ENCODE measurements around the gene CDH4. TPM values are rescaled to one million over a fixed set of nuclear protein-coding genes. Genes with fewer than 3 reads are reported as not detected.

CDH4 gene
- total and polyA plus RNA-seq, 2 donors (not counting 1 experiment from before 2014, with no cell fraction given) = not detected

DNA sequence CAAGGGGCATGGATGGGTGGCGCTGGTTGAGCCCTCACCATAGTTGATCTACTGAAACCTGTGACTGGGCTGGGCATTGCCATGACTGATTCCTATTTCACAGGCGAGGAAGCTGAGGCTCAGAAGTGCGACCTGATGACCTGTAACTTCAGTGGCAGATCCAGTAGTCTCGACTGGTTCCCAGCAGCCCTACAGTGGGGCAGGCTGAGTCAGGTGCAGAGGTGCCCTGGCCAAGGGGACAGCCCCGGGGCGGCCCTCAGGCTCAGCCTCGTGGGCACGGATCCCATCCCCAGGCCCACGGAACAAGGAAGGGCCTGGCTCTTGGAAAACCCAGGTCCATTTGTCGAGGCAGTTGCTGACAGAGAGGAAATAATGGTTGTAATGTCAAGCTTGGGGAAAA, 283.0 kb downstream of the CDH4 start:
- ChIA-PET CTCF (no interaction called here), POLR2A (no interaction called here)
- peaks cover 0 to 52% (median 0%) of the 10 kb centered on the region in 3 donors for H3K9me3 ChIP-seq (ENCODE audit: control extremely low read depth in 1 of 3, control insufficient read depth in 2 of 3, insufficient read depth in 1 of 3, low read length in 2 of 3)
- WGBS (ENCODE audit: insufficient coverage) = 84% methylated on average over 9 of the region's 10 CpGs
- DNase-seq (no peak), ATAC-seq (ENCODE audit: low read depth) (no peak)
- no peak overlapping the region for H3K4me2 ChIP-seq (replicated peaks; ENCODE audit: low read depth, low read length, poor library complexity, severe bottlenecking)
- Mint-ChIP-seq H3K27ac (no peak overlapping the region), H3K27me3 (no peaks in the 10 kb centered on the region), H3K4me3 (no peak overlapping the region), H3K4me1 (no peaks in the 10 kb centered on the region), H3K9me3 (ENCODE audit: insufficient read depth) (no peaks in the 10 kb centered on the region)
- intact Hi-C loops (cut with micrococcal nuclease) = no loop called here
- TF ChIP-seq EZH2 (IDR thresholded peaks at IDR 0.05; ENCODE audit: borderline replicate concordance, insufficient read depth, low read depth, low read length, poor library complexity, severe bottlenecking) = no peak
- no peak for TF ChIP-seq CTCF (IDR thresholded peaks at IDR 0.05)
- H3K36me3 ChIP-seq (replicated peaks in 1 of 2; ENCODE audit: control extremely low read depth in 1 of 2, control insufficient read depth in 1 of 2, extremely low read depth in 1 of 2, insufficient read depth in 2 of 2, low read length in 1 of 2) = no peaks in the 10 kb centered on the region
- H3K4me1 ChIP-seq (ENCODE audit: control insufficient read depth in 2 of 2, insufficient read depth in 2 of 2, low read length in 2 of 2) = no peaks in the 10 kb centered on the region
- H2AFZ ChIP-seq (ENCODE audit: insufficient read depth, low read depth, low read length, poor library complexity, severe bottlenecking) = no peak overlapping the region
- H3K79me2 ChIP-seq (ENCODE audit: control insufficient read depth, insufficient read depth, low read length) = no peaks in the 10 kb centered on the region
- H3K27ac ChIP-seq (ENCODE audit: low read length in 2 of 2) = no peak overlapping the region
- H4K20me1 ChIP-seq (ENCODE audit: control insufficient read depth, insufficient read depth, low read length, poor library complexity, severe bottlenecking) = no peaks in the 10 kb centered on the region
- H3K9ac ChIP-seq (ENCODE audit: low read length) = no peak overlapping the region
- no peak overlapping the region for H3K4me3 ChIP-seq (ENCODE audit: control extremely low read depth in 1 of 5, extremely low read depth in 1 of 5, insufficient read depth in 1 of 5, low read depth in 2 of 5, low read length in 4 of 5)
- no peaks in the 10 kb centered on the region for H3K27me3 ChIP-seq (replicated peaks in 1 of 4; ENCODE audit: control extremely low read depth in 1 of 4, control insufficient read depth in 3 of 4, insufficient read depth in 4 of 4, low read length in 3 of 4)

- H3K79me2 ChIP-seq (ENCODE audit: control insufficient read depth, insufficient read depth, low read length) = no peaks in the 10 kb centered on the region
- ChIA-PET POLR2A (no interaction called here), CTCF (no interaction called here)
- H3K4me2 ChIP-seq (replicated peaks; ENCODE audit: low read depth, low read length, poor library complexity, severe bottlenecking) = no peak overlapping the region
- H3K4me1 Mint-ChIP-seq = no peaks in the 10 kb centered on the region
- TF ChIP-seq CTCF (IDR thresholded peaks at IDR 0.05) (no peak), EZH2 (IDR thresholded peaks at IDR 0.05; ENCODE audit: borderline replicate concordance, insufficient read depth, low read depth, low read length, poor library complexity, severe bottlenecking) (no peak)
- H3K27me3 Mint-ChIP-seq = no peaks in the 10 kb centered on the region
- no peaks in the 10 kb centered on the region for H4K20me1 ChIP-seq (ENCODE audit: control insufficient read depth, insufficient read depth, low read length, poor library complexity, severe bottlenecking)
- DNase-seq (no peak), ATAC-seq (ENCODE audit: low read depth) (no peak)
- intact Hi-C loops (cut with micrococcal nuclease) = no loop called here
- peaks cover 0 to 49% (median 0%) of the 10 kb centered on the region in 3 donors for H3K9me3 ChIP-seq (ENCODE audit: control extremely low read depth in 1 of 3, control insufficient read depth in 2 of 3, insufficient read depth in 1 of 3, low read length in 2 of 3)
- no peak overlapping the region for H3K4me3 ChIP-seq (ENCODE audit: control extremely low read depth in 1 of 5, extremely low read depth in 1 of 5, insufficient read depth in 1 of 5, low read depth in 2 of 5, low read length in 4 of 5)
- H3K9me3 Mint-ChIP-seq (ENCODE audit: insufficient read depth) = no peaks in the 10 kb centered on the region
- H3K9ac ChIP-seq (ENCODE audit: low read length) = no peak overlapping the region
- H2AFZ ChIP-seq (ENCODE audit: insufficient read depth, low read depth, low read length, poor library complexity, severe bottlenecking) = no peak overlapping the region
- no peaks in the 10 kb centered on the region for H3K27me3 ChIP-seq (replicated peaks in 1 of 4; ENCODE audit: control extremely low read depth in 1 of 4, control insufficient read depth in 3 of 4, insufficient read depth in 4 of 4, low read length in 3 of 4)
- no peaks in the 10 kb centered on the region for H3K36me3 ChIP-seq (replicated peaks in 1 of 2; ENCODE audit: control extremely low read depth in 1 of 2, control insufficient read depth in 1 of 2, extremely low read depth in 1 of 2, insufficient read depth in 2 of 2, low read length in 1 of 2)
- no peak overlapping the region for H3K27ac Mint-ChIP-seq
- WGBS (ENCODE audit: insufficient coverage) = 89% methylated on average over 13 of the region's 13 CpGs
- H3K27ac ChIP-seq (ENCODE audit: low read length in 2 of 2) = no peak overlapping the region
- H3K4me3 Mint-ChIP-seq = no peak overlapping the region
- H3K4me1 ChIP-seq (ENCODE audit: control insufficient read depth in 2 of 2, insufficient read depth in 2 of 2, low read length in 2 of 2) = no peaks in the 10 kb centered on the region
Observed at GRCh38 chr20:61535536-61535935, 283.5 kb downstream of the CDH4 start.

All from B cell (primary cell).